ENCODE results near the gene PEX14. TPM values are rescaled to one million over a fixed set of nuclear protein-coding genes. Genes with fewer than 3 reads are reported as not detected.

Gene PEX14
- total and polyA plus RNA-seq, 2 experiments from 2014 or later: 17.6 to 19.6 TPM

DNA sequence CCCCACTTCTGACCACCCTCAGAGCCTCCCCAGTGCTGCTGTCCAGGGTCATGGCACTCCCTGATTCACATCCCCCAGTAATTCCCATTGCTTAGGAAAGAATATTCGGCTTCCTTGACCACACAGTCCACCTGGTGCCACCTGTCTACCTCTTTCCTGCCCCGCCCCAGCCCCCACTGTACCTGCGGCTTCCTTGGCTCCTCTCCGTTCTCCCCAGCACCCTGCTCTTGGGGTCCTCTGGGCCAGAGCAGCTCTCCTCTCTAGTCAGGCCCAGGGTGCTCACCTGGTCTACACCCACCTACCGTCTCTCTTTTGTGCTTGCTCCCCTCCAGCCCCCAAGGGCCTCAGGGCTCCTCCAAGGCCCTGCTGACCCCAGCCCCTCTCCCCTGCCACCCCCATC, 142.6 kb downstream of the PEX14 start:
- H3K36me3 ChIP-seq (ENCODE audit: insufficient read depth): no peaks in the 10 kb centered on the region
- H4K20me1 ChIP-seq (replicated peaks; ENCODE audit: insufficient read depth): no peaks in the 10 kb centered on the region
- no peaks in the 10 kb centered on the region for H3K36me3 Mint-ChIP-seq (ENCODE audit: low read depth)
- H3K4me1 Mint-ChIP-seq: peaks cover 26% of the 10 kb centered on the region
- no peak overlapping the region for H3K4me3 ChIP-seq
- no peaks in the 10 kb centered on the region; the same call in 2 of the 3 replicates for H3K9me3 Mint-ChIP-seq
- H3K27me3 Mint-ChIP-seq (ENCODE audit: insufficient read depth, low read depth, poor library complexity): peaks cover 13% of the 10 kb centered on the region
- no peak overlapping the region for H3K27ac ChIP-seq (ENCODE audit: low read depth)
- DNase-seq (ENCODE audit: low spot score): no peak
- H3K4me3 Mint-ChIP-seq: no peak overlapping the region
- no peaks in the 10 kb centered on the region; the same call in 1 of the 2 replicates for H3K4me1 ChIP-seq (ENCODE audit: insufficient read depth)
- no peaks in the 10 kb centered on the region for H3K9me2 ChIP-seq (ENCODE audit: insufficient read depth)
- H3K79me2 ChIP-seq (replicated peaks; ENCODE audit: insufficient read depth): no peaks in the 10 kb centered on the region
- TF ChIP-seq, protein P1, sequence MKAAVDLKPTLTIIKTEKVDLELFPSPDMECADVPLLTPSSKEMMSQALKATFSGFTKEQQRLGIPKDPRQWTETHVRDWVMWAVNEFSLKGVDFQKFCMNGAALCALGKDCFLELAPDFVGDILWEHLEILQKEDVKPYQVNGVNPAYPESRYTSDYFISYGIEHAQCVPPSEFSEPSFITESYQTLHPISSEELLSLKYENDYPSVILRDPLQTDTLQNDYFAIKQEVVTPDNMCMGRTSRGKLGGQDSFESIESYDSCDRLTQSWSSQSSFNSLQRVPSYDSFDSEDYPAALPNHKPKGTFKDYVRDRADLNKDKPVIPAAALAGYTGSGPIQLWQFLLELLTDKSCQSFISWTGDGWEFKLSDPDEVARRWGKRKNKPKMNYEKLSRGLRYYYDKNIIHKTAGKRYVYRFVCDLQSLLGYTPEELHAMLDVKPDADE (IDR thresholded peaks at IDR 0.05): no peak
- TF ChIP-seq NANOG (IDR thresholded peaks at IDR 0.05; ENCODE audit: borderline replicate concordance) (no peak), ZNF114 (CRISPR knock-in tag; IDR thresholded peaks at IDR 0.05) (no peak)
- TF ChIP-seq, protein P2, sequence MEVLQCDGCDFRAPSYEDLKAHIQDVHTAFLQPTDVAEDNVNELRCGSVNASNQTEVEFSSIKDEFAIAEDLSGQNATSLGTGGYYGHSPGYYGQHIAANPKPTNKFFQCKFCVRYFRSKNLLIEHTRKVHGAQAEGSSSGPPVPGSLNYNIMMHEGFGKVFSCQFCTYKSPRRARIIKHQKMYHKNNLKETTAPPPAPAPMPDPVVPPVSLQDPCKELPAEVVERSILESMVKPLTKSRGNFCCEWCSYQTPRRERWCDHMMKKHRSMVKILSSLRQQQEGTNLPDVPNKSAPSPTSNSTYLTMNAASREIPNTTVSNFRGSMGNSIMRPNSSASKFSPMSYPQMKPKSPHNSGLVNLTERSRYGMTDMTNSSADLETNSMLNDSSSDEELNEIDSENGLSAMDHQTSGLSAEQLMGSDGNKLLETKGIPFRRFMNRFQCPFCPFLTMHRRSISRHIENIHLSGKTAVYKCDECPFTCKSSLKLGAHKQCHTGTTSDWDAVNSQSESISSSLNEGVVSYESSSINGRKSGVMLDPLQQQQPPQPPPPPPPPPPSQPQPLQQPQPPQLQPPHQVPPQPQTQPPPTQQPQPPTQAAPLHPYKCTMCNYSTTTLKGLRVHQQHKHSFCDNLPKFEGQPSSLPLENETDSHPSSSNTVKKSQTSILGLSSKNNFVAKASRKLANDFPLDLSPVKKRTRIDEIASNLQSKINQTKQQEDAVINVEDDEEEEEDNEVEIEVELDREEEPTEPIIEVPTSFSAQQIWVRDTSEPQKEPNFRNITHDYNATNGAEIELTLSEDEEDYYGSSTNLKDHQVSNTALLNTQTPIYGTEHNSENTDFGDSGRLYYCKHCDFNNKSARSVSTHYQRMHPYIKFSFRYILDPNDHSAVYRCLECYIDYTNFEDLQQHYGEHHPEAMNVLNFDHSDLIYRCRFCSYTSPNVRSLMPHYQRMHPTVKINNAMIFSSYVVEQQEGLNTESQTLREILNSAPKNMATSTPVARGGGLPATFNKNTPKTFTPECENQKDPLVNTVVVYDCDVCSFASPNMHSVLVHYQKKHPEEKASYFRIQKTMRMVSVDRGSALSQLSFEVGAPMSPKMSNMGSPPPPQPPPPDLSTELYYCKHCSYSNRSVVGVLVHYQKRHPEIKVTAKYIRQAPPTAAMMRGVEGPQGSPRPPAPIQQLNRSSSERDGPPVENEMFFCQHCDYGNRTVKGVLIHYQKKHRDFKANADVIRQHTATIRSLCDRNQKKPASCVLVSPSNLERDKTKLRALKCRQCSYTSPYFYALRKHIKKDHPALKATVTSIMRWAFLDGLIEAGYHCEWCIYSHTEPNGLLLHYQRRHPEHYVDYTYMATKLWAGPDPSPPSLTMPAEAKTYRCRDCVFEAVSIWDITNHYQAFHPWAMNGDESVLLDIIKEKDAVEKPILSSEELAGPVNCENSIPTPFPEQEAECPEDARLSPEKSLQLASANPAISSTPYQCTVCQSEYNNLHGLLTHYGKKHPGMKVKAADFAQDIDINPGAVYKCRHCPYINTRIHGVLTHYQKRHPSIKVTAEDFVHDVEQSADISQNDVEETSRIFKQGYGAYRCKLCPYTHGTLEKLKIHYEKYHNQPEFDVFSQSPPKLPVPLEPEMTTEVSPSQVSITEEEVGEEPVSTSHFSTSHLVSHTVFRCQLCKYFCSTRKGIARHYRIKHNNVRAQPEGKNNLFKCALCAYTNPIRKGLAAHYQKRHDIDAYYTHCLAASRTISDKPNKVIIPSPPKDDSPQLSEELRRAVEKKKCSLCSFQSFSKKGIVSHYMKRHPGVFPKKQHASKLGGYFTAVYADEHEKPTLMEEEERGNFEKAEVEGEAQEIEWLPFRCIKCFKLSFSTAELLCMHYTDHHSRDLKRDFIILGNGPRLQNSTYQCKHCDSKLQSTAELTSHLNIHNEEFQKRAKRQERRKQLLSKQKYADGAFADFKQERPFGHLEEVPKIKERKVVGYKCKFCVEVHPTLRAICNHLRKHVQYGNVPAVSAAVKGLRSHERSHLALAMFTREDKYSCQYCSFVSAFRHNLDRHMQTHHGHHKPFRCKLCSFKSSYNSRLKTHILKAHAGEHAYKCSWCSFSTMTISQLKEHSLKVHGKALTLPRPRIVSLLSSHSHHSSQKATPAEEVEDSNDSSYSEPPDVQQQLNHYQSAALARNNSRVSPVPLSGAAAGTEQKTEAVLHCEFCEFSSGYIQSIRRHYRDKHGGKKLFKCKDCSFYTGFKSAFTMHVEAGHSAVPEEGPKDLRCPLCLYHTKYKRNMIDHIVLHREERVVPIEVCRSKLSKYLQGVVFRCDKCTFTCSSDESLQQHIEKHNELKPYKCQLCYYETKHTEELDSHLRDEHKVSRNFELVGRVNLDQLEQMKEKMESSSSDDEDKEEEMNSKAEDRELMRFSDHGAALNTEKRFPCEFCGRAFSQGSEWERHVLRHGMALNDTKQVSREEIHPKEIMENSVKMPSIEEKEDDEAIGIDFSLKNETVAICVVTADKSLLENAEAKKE (CRISPR knock-in tag; IDR thresholded peaks at IDR 0.05): no peak
- ATAC-seq: no peak
- no peak overlapping the region for H2AFZ ChIP-seq
- H3K27ac Mint-ChIP-seq: no peak overlapping the region
- no peaks in the 10 kb centered on the region for H3K27me3 ChIP-seq (ENCODE audit: insufficient read depth)
- no peak overlapping the region for H3K4me2 ChIP-seq
- H3F3A ChIP-seq (replicated peaks; ENCODE audit: low read depth): no peaks in the 10 kb centered on the region

Data from GM23338 (cell line).